Measurements from ENCODE around the gene KRT12. TPM values are rescaled to one million over a fixed set of nuclear protein-coding genes. Genes with fewer than 3 reads are reported as not detected.

KRT12 gene
- total RNA-seq, result not detected in 2 replicates

GRCh38 chr17:40866838-40867237 lies at the start of gene KRT12:
KRT12 (minus strand) TSS chr17:40867223; CDS start chr17:40867186, 37 bp downstream.

GRCh38 chr17:40884708-40885512 lies 17.9 kb upstream of the KRT12 start, which contains the start of gene KRT20:
KRT20 (minus strand) TSS chr17:40885242; CDS start chr17:40885185, 57 bp downstream.

GRCh38 chr17:40822132-40822812 lies 44.8 kb downstream of the KRT12 start, which contains the start of gene KRT10:
KRT10 (minus strand) TSS chr17:40822614; CDS start chr17:40822585, 29 bp downstream.

Other genes starting within 250 kb of the KRT12 start
- 81.3 and 87.2 TPM in 2 replicates for gene SMARCE1, start 219.4 kb downstream of the KRT12 start, total RNA-seq
- gene KRT222, start 202.0 kb downstream of the KRT12 start, total RNA-seq, result not detected in 2 replicates
- gene KRT24, start 163.5 kb downstream of the KRT12 start, total RNA-seq, result 1.5 and 2.5 TPM in 2 replicates
- gene KRT25, start 111.9 kb downstream of the KRT12 start, total RNA-seq, result not detected in 2 replicates
- not detected in 2 replicates for gene KRT26, start 95.0 kb downstream of the KRT12 start, total RNA-seq
- gene KRT27, start 84.7 kb downstream of the KRT12 start, total RNA-seq, result not detected in 2 replicates
- not detected in 2 replicates for gene KRT28, start 67.3 kb downstream of the KRT12 start, total RNA-seq
- gene KRT10, start 44.6 kb downstream of the KRT12 start, total RNA-seq, result 59.0 and 68.3 TPM in 2 replicates
- gene KRT20, start 18.0 kb upstream of the KRT12 start, total RNA-seq, result not detected in 2 replicates
- 35.7 and 36.8 TPM in 2 replicates for gene KRT23, start 70.4 kb upstream of the KRT12 start, total RNA-seq
- not detected in 2 replicates for gene KRT39, start 99.7 kb upstream of the KRT12 start, total RNA-seq
- gene KRT40, start 117.1 kb upstream of the KRT12 start, total RNA-seq, result 0.07 TPM in 1 of 2 replicates, not detected in the other
- not detected in 2 replicates for gene KRTAP3-3, start 126.9 kb upstream of the KRT12 start, total RNA-seq
- not detected in 2 replicates for gene KRTAP3-2, start 132.7 kb upstream of the KRT12 start, total RNA-seq
- gene KRTAP3-1, start 141.9 kb upstream of the KRT12 start, total RNA-seq, result not detected in 2 replicates
- gene KRTAP1-5, start 160.0 kb upstream of the KRT12 start, total RNA-seq, result not detected in 2 replicates
- not detected in 2 replicates for gene KRTAP1-4, start 163.0 kb upstream of the KRT12 start, total RNA-seq
- gene KRTAP1-3, start 167.7 kb upstream of the KRT12 start, total RNA-seq, result not detected in 2 replicates
- gene KRTAP1-1, start 174.2 kb upstream of the KRT12 start, total RNA-seq, result not detected in 2 replicates
- gene KRTAP2-1, start 180.1 kb upstream of the KRT12 start, total RNA-seq, result not detected in 2 replicates
- not detected in 2 replicates for gene KRTAP2-2, start 188.0 kb upstream of the KRT12 start, total RNA-seq
- 0.21 and 0.84 TPM in 2 replicates for gene KRTAP2-3, start 192.9 kb upstream of the KRT12 start, total RNA-seq
- gene KRTAP2-4, start 198.7 kb upstream of the KRT12 start, total RNA-seq, result not detected in 2 replicates
- not detected in 2 replicates for gene KRTAP4-7, start 216.9 kb upstream of the KRT12 start, total RNA-seq
- gene KRTAP4-8, start 230.9 kb upstream of the KRT12 start, total RNA-seq, result not detected in 2 replicates
- not detected in 2 replicates for gene KRTAP4-16, start 235.0 kb upstream of the KRT12 start, total RNA-seq
- gene KRTAP4-9, start 238.2 kb upstream of the KRT12 start, total RNA-seq, result not detected in 2 replicates